Stimulated activated naive B cell treated with anti-CD40 and anti-IgM and Interleukin-4, amounts not matched to agents 10 μg/mL and 1 μg/mL and 100 μg/mL, for 72 hours (primary cell): ENCODE results near the gene TMEM39A.

Experiments used
- ATAC-seq, 2 donors: fragments of 150-1000 bp; cut with Tn5 transposase; replicated peaks; 2 replicates each; pipeline ENCODE4 v1.10.0; 2021; ENCODE audit warnings: moderate library complexity in 1 of 2
- DNase-seq: peaks from one replicate; pipeline ENCODE4 v3.0.0; 2021
- H3K27ac Mint-ChIP-seq: one replicate; pipeline ENCODE4 v1.8.0; 2022; ENCODE audit warnings: mild to moderate bottlenecking, mixed read lengths
- H3K27me3 Mint-ChIP-seq, 2 donors: one replicate each; pipeline ENCODE4 v1.8.0; 2022; ENCODE audit warnings: mixed read lengths in 2 of 2
- H3K36me3 Mint-ChIP-seq, 2 donors: one replicate each; pipeline ENCODE4 v1.8.0; 2022; ENCODE audit warnings: mixed read lengths in 2 of 2, mild to moderate bottlenecking in 1 of 2
- H3K4me1 Mint-ChIP-seq, 2 donors: one replicate each; pipeline ENCODE4 v1.8.0; 2022; ENCODE audit warnings: mixed read lengths in 2 of 2, mild to moderate bottlenecking in 1 of 2
- H3K4me3 Mint-ChIP-seq, 2 donors: one replicate each; pipeline ENCODE4 v1.8.0; 2022; ENCODE audit warnings: mild to moderate bottlenecking in 2 of 2, mixed read lengths in 2 of 2, moderate library complexity in 1 of 2
- H3K9me3 Mint-ChIP-seq, 2 donors: one replicate each; pipeline ENCODE4 v1.8.0; 2022; ENCODE audit warnings: mixed read lengths in 2 of 2, mild to moderate bottlenecking in 1 of 2

TMEM39A gene

DNA sequence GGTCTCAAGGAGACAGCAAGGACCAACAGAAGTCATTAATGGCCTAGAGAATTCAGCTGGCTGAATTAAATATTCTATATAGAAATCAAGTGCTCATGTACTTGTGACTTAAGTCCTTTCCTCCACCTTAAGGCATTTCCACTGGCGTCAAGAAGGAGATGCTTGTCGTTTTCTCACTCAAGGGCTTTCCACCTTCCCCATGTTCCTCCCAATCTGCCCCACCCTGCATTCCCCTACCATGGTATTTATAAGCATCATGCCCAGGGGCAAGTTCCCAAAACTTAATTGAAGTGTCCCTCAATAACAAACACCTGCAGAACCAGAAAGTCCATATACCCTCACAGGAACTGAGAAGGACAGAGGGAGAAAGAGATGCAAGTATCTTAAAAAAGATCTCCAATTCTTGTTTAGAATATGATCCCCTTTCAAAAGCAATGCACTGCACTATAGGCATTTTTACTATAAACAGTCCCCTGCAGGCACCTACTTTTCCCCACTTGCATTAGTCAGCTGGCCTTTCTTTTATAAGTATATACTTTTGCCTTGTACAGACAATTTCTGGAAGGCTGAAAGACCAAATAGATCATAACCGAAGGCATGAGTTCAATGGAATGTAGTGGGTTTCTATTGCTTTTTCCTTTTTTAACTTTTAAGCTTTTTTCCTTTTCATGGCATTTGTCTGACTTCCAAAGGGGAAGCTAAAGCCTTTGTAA lies 29.6 kb downstream of the TMEM39A start:
- no peaks in the 10 kb centered on the region for H3K27me3 Mint-ChIP-seq
- ATAC-seq = no peak
- no peak for DNase-seq
- no peak overlapping the region for H3K4me3 Mint-ChIP-seq
- H3K27ac Mint-ChIP-seq = no peak overlapping the region
- no peaks in the 10 kb centered on the region for H3K4me1 Mint-ChIP-seq
- peaks cover 5 to 11% of the 10 kb centered on the region in 2 donors for H3K9me3 Mint-ChIP-seq
- H3K36me3 Mint-ChIP-seq = peaks cover 75 to 90% of the 10 kb centered on the region in 2 donors

DNA sequence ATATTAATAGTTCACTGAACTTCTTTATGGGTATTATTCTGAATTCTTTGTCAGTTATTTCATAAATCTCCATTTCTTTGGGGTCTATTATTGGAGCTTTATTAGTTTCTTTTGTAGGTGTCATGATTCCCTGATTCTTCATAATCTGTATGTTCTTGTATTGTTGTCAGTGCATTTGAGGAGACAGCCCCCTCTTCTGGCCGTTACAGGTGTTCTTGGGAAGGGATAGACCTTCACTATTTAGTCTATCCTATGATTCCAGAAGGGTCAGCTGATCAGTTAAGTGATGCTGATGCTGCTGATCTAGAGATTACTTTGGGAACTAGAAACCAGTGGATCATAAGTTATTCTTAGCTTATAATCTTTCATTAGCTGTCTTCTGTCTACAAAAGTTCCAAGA lies 34.9 kb downstream of the TMEM39A start:
- no peak for DNase-seq
- peaks cover 26 to 29% of the 10 kb centered on the region in 2 donors for H3K9me3 Mint-ChIP-seq

GRCh38 chr3:119427669-119428068 lies 35.7 kb downstream of the TMEM39A start:
- no peaks in the 10 kb centered on the region for H3K4me1 Mint-ChIP-seq
- no peak overlapping the region for H3K4me3 Mint-ChIP-seq
- H3K27me3 Mint-ChIP-seq = no peaks in the 10 kb centered on the region
- no peak for ATAC-seq
- no peak overlapping the region for H3K27ac Mint-ChIP-seq
- H3K9me3 Mint-ChIP-seq = peaks cover 26 to 29% of the 10 kb centered on the region in 2 donors
- H3K36me3 Mint-ChIP-seq = peaks cover 46 to 59% of the 10 kb centered on the region in 2 donors
- DNase-seq = no peak

More for the DNA sequence above, 34.9 kb downstream of the TMEM39A start:
- Mint-ChIP-seq H3K4me1 (no peaks in the 10 kb centered on the region), H3K27me3 (no peaks in the 10 kb centered on the region), H3K4me3 (no peak overlapping the region), H3K27ac (no peak overlapping the region), H3K36me3 (peaks cover 51 to 66% of the 10 kb centered on the region in 2 donors)
- ATAC-seq = no peak

GRCh38 chr3:119420196-119420595 lies 43.2 kb downstream of the TMEM39A start:
- Mint-ChIP-seq H3K36me3 (peaks cover 18 to 19% of the 10 kb centered on the region in 2 donors), H3K27ac (no peak overlapping the region), H3K9me3 (no peaks in the 10 kb centered on the region), H3K4me1 (no peaks in the 10 kb centered on the region), H3K27me3 (no peaks in the 10 kb centered on the region), H3K4me3 (no peak overlapping the region)
- DNase-seq = no peak
- ATAC-seq = no peak

- H3K27me3 Mint-ChIP-seq = no peaks in the 10 kb centered on the region
- H3K9me3 Mint-ChIP-seq = no peaks in the 10 kb centered on the region
- H3K36me3 Mint-ChIP-seq = peaks cover 29 to 32% of the 10 kb centered on the region in 2 donors
These were observed 44.8 kb downstream of the TMEM39A start for GRCh38 chr3:119418641-119419040.

DNA sequence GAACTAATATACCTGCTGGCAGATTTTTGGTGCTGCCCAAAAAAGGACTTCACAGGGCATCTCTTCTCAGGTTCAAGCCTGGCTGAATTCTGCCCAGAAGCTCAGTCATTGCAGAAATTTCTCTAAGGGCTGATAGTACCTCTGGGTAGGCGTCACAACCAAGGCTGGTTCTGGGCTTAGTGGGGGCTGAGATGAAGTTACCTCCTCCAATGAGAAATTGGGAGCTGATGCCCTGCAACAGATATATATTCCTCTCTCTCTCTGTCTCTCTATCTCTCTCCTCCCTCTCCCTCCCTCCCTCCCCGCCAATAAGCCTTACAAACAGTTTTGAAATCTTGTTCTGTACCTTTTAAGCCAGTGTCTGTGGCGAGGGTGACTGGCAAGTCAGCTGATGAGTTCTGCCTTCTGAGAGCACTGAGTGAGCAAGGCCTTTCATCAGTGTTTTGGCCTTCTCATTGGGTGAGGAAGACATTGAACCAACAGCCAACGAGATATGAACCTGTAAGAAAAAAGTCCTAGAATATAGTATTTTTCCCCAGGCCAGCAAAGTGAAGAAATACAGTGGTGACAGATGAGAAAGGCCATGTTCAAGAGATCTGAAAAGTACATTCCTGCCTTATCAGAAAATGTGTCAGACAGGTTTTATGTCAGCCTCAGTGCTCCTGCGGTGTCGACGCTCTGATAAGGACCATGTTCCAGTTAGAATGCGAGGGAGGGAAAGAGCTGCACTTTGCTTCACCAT lies 45.5 kb downstream of the TMEM39A start:
- Mint-ChIP-seq H3K27me3 (no peaks in the 10 kb centered on the region), H3K9me3 (no peaks in the 10 kb centered on the region), H3K27ac (no peak overlapping the region), H3K4me3 (no peak overlapping the region), H3K36me3 (peaks cover 29 to 32% of the 10 kb centered on the region in 2 donors), H3K4me1 (no peaks in the 10 kb centered on the region)
- ATAC-seq (no peak), DNase-seq (no peak)

More at GRCh38 chr3:119418641-119419040, 44.8 kb downstream of the TMEM39A start:
- no peak for ATAC-seq
- Mint-ChIP-seq H3K4me3 (no peak overlapping the region), H3K27ac (no peak overlapping the region), H3K4me1 (no peaks in the 10 kb centered on the region)
- DNase-seq = no peak

GRCh38 chr3:119416873-119417272 lies 46.5 kb downstream of the TMEM39A start:
- Mint-ChIP-seq H3K27ac (no peak overlapping the region), H3K9me3 (no peaks in the 10 kb centered on the region), H3K27me3 (no peaks in the 10 kb centered on the region), H3K4me1 (no peaks in the 10 kb centered on the region), H3K36me3 (peaks cover 33 to 35% of the 10 kb centered on the region in 2 donors), H3K4me3 (no peak overlapping the region)
- no peak for ATAC-seq
- no peak for DNase-seq

DNA sequence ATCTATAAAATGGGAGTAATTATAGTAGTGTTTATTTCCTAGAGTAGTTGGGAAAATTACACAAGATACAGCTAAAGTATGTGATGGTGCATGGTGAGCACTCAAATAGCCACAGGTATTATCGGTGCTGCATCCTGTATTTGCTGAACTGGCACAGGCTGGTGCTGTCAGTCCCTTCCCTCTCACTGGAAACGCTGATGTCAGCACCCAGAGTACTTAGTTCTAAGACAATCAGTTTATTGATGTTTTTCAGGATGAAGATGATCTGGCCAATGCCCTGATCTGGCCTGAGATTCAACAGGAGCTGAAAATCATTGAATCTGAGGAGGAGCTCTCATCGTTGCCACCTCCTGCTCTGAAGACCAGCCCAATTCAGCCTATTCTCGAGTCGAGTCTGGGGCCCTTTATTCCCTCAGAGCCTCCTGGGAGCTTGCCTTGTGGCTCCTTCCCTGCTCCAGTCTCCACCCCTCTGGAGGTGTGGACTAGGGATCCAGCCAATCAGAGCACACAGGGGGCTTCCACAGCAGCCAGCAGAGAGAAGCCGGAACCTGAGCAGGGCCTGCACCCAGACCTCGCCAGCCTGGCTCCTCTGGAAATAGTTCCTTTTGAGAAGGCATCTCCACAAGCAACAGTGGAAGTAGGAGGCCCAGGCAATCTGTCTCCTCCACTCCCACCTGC lies 49.7 kb downstream of the TMEM39A start:
- H3K27ac Mint-ChIP-seq = no peak overlapping the region
- H3K9me3 Mint-ChIP-seq = no peaks in the 10 kb centered on the region
- H3K27me3 Mint-ChIP-seq = no peaks in the 10 kb centered on the region
- DNase-seq (no peak), ATAC-seq (no peak)
- peaks cover 61% of the 10 kb centered on the region in 2 donors for H3K36me3 Mint-ChIP-seq
- H3K4me3 Mint-ChIP-seq = no peak overlapping the region
- H3K4me1 Mint-ChIP-seq = no peaks in the 10 kb centered on the region

DNA sequence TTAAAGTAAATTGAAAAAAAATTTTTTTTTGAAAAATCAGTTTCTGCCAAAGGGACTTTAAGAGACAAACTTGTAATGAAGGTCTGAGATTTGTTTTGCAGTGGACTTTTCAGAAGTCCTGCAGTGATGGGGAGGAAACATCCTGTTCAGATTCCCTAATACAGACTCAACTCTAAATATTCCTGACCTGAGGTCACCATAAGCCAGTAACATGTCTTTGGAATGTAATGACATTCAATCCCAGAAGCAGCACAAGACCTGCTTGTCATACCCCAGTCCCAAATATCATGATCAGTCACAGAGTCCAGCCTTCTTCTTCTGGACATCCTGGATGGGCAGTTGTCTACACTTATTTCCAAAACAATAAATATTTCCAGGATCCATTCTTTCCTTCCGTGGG lies 53.6 kb downstream of the TMEM39A start:
- no peaks in the 10 kb centered on the region for H3K4me1 Mint-ChIP-seq
- no peak overlapping the region for H3K27ac Mint-ChIP-seq

GRCh38 chr3:119408243-119408950 lies 55.0 kb downstream of the TMEM39A start:
- no peaks in the 10 kb centered on the region for H3K27me3 Mint-ChIP-seq
- ATAC-seq (no peak), DNase-seq (no peak)
- H3K36me3 Mint-ChIP-seq = peaks cover 50 to 59% of the 10 kb centered on the region in 2 donors
- no peaks in the 10 kb centered on the region for H3K9me3 Mint-ChIP-seq
- no peaks in the 10 kb centered on the region for H3K4me1 Mint-ChIP-seq
- H3K4me3 Mint-ChIP-seq = no peak overlapping the region
- no peak overlapping the region for H3K27ac Mint-ChIP-seq

More for the DNA sequence above, 53.6 kb downstream of the TMEM39A start:
- Mint-ChIP-seq H3K9me3 (no peaks in the 10 kb centered on the region), H3K4me3 (no peak overlapping the region), H3K27me3 (no peaks in the 10 kb centered on the region), H3K36me3 (peaks cover 51 to 58% of the 10 kb centered on the region in 2 donors)
- DNase-seq (no peak), ATAC-seq (no peak)

- Mint-ChIP-seq H3K9me3 (no peaks in the 10 kb centered on the region), H3K27me3 (no peaks in the 10 kb centered on the region), H3K27ac (no peak overlapping the region), H3K36me3 (peaks cover 43 to 62% of the 10 kb centered on the region in 2 donors), H3K4me3 (no peak overlapping the region), H3K4me1 (no peaks in the 10 kb centered on the region)
- DNase-seq (no peak), ATAC-seq (no peak)
These were observed 58.1 kb downstream of the TMEM39A start for GRCh38 chr3:119405315-119405714.

GRCh38 chr3:119403201-119403600 lies 60.2 kb downstream of the TMEM39A start:
- Mint-ChIP-seq H3K27me3 (no peaks in the 10 kb centered on the region), H3K9me3 (no peaks in the 10 kb centered on the region), H3K36me3 (peaks cover 31 to 64% of the 10 kb centered on the region in 2 donors), H3K27ac (no peak overlapping the region), H3K4me3 (no peak overlapping the region), H3K4me1 (peaks cover 0 to 5% of the 10 kb centered on the region in 2 donors)
- DNase-seq (no peak), ATAC-seq (no peak)

DNA sequence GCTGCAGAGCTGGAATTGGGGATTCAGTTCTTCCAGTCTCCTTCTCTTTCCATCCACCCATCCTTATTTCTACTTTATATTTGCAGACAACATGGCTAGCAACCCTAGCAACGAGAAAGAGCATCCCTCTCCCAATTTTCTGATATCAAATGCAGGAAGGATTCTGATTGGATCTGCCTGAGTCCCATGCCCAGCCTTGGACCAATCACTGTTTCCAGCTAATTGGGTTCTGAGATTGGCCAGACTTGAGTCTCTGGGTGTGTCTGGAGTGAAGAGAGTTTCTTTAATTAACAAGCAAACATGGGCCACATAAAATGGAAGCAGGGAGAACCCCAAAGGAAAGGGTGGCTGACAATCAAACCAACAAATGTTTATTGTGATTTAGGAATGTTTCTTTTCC lies 60.6 kb downstream of the TMEM39A start:
- H3K4me3 Mint-ChIP-seq = no peak overlapping the region
- peaks cover 31 to 64% of the 10 kb centered on the region in 2 donors for H3K36me3 Mint-ChIP-seq
- DNase-seq (no peak), ATAC-seq (no peak)
- no peaks in the 10 kb centered on the region for H3K27me3 Mint-ChIP-seq
- H3K27ac Mint-ChIP-seq = no peak overlapping the region
- H3K4me1 Mint-ChIP-seq = peaks cover 0 to 5% of the 10 kb centered on the region in 2 donors
- no peaks in the 10 kb centered on the region for H3K9me3 Mint-ChIP-seq
